Muscle of arm (tissue), 12 donors: ENCODE data around the gene USP13. TPM values are rescaled to one million over a fixed set of nuclear protein-coding genes. Genes with fewer than 3 reads are reported as not detected.
"Not testable (repeated sequence)": the region's sequence is repeated elsewhere in the genome, so short reads cannot be mapped to it uniquely, and the experiment has no call there.

Experiments
- DNase-seq: peaks from one replicate; pipeline ENCODE4 v3.0.0-alpha.2; 2013
- polyA plus RNA-seq, 12 donors: library from polyadenylated mRNA; unstranded; fragments of 120-200 nt; gene quantifications; one replicate each; pipeline ENCODE4 v1.2.1, GENCODE V29; 2013; ENCODE audit not compliant: insufficient read length in 12 of 12

The USP13 gene
- polyA plus RNA-seq, 12 donors: 22.9 to 59.8 (median 49.1) TPM; not detected in 1

GRCh38 chr3:179782841-179783240 lies 130.0 kb downstream of the USP13 start:
- DNase-seq: not testable (repeated sequence)

DNA sequence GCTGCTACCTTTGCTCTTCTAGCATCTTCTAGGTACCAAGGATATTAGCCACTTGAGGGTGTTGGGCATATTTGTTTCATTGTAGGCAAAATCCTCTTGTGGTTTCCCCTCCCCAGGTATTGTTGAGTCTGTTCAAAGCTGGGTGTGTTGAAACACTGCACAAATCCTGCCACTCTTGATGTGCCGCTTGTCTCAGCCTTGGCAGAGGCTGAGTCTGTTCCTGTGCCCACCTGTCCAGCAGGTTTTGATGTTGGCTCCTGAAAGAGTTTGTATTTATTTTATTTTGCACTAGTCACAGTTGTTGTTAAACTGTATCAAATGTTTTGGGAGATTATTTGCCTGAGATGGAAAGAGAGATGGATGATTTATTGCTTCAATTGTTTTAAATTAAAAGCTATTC lies 136.2 kb downstream of the USP13 start:
- no peak for DNase-seq

DNA sequence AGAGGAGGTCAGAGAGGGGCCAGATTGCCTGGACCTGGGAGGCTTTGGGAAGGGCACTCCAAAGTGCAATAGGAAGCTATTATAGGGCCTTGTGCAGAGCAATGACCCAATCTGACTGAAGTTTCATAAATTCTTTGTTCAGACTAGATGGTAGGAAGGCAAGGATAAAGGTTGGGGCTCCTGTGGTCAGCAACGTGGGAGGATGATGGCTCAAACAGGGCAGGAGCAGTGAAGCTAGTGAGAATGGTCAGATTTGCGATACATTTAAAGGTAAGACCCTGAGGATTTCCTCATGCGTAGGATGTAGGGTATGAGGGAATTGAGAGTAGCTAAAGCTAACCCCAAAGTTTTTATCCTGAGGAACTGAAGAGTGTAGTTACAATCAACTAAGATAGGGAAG lies 139.0 kb downstream of the USP13 start:
- no peak for DNase-seq

GRCh38 chr3:179794355-179794754 lies 141.5 kb downstream of the USP13 start:
- no peak for DNase-seq

- no peak for DNase-seq
These were observed 143.6 kb downstream of the USP13 start for GRCh38 chr3:179796421-179796820.

- DNase-seq: no peak
These were observed 144.4 kb downstream of the USP13 start for GRCh38 chr3:179797192-179797591.

DNA sequence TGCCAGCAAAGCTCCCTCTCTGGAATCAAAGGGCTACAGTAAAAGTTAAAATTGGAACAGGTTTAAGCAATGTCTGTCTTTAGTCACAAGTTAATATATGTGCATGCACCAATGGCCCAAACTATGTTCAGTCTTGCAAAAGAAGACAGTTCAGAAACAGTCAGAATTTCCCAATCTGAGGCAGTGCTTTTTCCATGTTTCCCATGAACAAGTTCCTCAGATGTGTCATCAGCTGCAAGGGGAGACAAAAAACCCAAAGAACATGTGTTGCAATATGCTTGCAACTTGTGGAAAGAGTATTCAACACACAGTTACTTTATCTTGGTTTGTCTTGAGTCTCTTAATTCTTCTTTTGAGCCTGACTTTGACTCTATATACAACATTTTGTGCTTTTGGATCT lies 148.4 kb downstream of the USP13 start:
- no peak for DNase-seq

DNA sequence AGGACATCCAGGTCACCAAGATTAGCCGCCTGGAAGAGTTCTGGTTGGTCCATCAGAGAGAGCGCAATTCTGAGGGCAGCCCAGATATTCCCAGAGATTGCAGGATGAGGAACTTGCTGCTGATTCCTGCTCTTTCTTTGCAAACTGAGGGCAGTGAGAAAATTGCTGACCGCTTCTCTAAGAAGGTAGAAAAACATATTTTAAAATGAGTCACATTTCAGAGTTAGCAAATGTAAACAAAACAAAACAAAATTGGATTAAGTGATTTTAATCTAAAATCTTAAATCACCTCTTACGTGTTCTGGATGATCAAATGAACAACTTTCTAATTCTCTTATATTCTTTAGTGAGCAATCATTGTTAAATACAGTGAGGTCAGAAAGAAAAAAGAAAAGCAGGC lies 149.0 kb downstream of the USP13 start:
- no peak for DNase-seq

DNA sequence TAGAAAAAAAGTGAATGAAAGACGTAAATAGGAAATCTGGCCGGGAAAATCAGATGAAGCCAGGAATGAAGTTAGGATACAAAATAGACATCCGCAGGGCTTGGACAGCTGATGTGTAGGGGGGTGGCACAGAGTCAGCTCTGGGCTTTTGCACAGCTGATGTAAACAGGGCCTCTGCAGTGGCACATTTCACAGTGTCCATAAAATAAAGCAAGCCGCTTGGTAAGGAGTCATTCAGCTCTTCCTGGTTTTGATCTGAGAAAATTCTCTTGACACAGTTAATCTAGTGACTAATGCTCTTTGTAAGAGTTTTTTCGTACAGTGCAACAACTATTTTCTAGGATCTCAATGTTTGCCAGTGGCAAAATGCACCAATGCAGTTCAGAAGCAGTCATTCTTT lies 153.3 kb downstream of the USP13 start:
- no peak for DNase-seq

GRCh38 chr3:179807588-179807987 lies 154.7 kb downstream of the USP13 start:
- DNase-seq: no peak

DNA sequence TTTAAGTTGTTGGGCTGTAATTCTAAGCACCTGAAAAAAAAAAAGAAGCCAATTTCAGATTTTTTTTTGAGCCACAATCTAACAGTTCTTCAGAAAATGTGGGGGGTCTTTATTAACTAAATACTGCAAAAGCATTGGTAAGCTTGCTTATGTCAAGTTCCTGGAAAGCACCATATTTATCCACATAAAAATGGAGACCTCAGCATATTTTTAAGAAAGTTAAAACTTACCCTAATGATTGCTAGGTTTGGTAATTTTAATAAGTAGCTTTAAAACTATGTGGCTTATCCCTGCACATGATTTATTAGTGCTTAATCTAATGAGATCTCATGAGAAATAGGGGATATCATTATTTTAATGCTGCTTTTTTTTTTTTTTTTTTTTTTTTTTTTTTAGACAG lies 156.8 kb downstream of the USP13 start:
- no peak for DNase-seq

DNA sequence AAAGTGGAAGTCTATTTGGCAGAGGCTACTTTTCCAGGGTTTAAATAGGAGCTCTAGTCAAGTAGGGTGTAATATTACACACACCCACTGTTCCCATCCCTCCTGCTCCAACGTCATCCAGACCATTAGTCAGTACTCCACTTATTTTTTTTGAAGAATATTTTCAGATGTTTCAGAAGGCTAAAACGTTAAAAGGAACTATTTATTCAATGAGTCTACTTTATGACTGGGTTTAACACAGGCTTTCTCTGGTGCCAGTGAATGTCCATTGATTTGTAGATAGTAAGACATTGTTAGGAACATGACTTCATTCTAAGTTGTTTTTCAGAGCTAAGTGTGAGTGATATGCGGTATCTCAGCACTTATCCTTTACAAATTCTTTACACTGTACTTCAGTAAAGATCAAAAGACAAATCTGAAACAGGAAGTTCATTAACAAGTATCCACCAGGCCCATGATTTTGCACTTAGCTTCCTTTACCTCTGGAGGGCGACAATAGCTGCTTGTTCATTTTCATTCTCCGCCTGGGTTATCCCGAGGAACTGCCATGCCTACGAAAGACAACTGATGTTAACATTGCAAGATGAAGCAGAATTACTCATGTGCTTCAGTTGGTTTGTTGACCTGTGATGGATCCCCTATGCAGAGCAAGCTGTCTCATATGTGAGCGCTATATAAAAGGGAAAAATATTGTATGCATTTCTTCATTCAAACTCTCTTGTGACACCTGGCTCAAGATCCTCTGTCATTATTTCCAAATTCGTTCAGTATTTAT lies 158.7 kb downstream of the USP13 start:
- peak; percentile 24 for DNase-seq

- no peak for DNase-seq
These were observed 159.2 kb downstream of the USP13 start for GRCh38 chr3:179812096-179812382.

GRCh38 chr3:179819379-179819778 lies 166.5 kb downstream of the USP13 start:
- DNase-seq: no peak

- DNase-seq: no peak
These were observed 169.5 kb downstream of the USP13 start for GRCh38 chr3:179822296-179822695.

DNA sequence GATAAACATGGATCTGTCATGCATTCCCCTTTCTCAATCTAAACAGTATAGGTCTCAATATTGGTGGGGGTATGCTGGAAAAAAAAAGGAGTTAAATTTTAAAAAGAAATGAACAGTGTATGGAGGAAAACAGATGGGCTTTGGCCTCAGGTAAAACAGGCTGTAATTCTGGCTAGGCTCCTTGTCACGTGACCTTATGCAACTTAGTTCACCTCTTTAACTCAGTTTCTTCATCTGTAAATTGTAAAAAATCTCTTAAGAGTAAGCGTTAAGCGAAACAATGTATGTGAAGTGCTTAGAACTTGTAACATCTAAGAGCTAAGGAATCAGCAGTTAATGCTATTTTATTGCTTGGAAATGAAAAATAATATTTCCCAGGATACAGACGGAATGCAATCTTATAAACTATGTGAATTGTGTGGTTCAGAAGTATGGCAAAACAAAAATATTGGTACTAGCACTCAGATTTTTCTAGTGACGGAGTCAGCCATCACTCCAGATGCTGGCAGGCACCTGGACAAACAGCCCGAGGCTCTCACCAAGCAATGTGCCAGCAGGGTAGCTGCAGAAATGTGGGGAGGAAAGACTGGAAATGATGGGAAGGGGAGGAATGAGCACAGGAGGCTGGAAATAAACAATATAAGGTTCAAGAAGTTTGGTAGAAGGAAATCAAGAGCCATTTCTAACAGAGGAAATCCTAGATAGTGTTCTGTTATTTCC lies 172.8 kb downstream of the USP13 start:
- no peak for DNase-seq

GRCh38 chr3:179826247-179826637 lies 173.4 kb downstream of the USP13 start:
- no peak for DNase-seq

- no peak for DNase-seq
These were observed 175.9 kb downstream of the USP13 start for GRCh38 chr3:179828738-179829137.

- no peak for DNase-seq
These were observed 176.6 kb downstream of the USP13 start for GRCh38 chr3:179829401-179829800.

- no peak for DNase-seq
These were observed 179.6 kb downstream of the USP13 start for GRCh38 chr3:179832333-179832854.

DNA sequence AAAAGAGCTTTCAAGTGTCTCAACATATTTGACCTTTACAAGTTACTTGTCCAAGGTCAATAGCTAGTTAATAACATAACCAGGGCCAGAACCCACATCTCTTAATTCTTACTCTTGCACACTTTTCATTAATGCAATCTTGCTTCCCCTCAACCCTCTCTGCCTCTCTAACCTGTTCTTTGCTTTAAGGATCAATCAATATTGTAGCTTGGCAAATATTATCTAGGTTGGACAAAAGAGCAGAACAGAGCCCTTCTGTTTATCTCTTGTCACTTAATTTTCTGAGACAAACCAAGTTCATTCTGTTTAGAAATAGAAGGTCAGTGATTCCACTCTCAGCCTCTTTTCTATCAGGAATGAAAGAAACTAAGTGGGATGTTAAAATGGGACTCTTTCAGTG lies 180.5 kb downstream of the USP13 start:
- no peak for DNase-seq

DNA sequence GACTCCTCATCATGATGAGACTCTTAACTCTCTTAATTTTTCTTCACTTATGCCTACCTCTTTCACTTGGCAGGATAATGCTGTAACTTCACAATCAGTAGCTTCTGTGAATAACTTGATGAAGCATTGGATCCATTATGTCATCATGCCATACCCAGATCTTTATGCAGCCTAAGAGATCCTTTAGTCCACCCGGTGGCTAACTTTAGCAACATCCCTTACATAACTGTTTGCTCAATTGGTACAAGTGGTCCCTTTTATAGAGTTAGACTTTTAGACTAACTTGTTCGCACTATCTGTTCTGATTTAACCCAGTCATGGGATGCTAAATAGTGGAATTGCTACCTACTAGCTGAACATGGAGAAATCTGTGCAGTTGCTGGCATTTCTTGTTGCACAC lies 184.5 kb downstream of the USP13 start:
- DNase-seq: no peak
